Spleen (tissue), 11 donors: ENCODE results near the gene SCAMP4. TPM values are rescaled to one million over a fixed set of nuclear protein-coding genes. Genes with fewer than 3 reads are reported as not detected.
A peak's percentile ranks its signal among the peaks of the same experiment; 100 is the strongest.

Source experiments
- DNase-seq: peaks from one replicate; pipeline ENCODE4 v3.0.0-alpha.2; 2020
- H3K27ac ChIP-seq, 8 donors: fragments of 200-600 bp; sonication (generic) in 7 of 8; 1 replicate in 4 of 8; 2 replicates in 4 of 8; pipeline versions ENCODE4 v1.5.0 to v1.8.0; 2016 to 2021; ENCODE audit warnings: inconsistent platforms in 4 of 8, mild to moderate bottlenecking in 4 of 8, moderate library complexity in 1 of 8
- H3K27me3 ChIP-seq, 7 donors: fragments of 200-600 bp; sonication (generic) in 6 of 7; replicated peaks in 1 of 7; 1 replicate in 4 of 7; 2 replicates in 3 of 7; pipeline versions ENCODE4 v1.5.0 to v1.8.0; 2016 to 2021; ENCODE audit warnings: inconsistent platforms in 3 of 7, mild to moderate bottlenecking in 1 of 7
- H3K36me3 ChIP-seq, 6 donors: fragments of 200-600 bp; sonication (generic) in 5 of 6; 1 replicate in 4 of 6; 2 replicates in 2 of 6; pipeline versions ENCODE4 v1.5.0 to v1.8.0; 2016 to 2021; ENCODE audit warnings: inconsistent platforms in 2 of 6
- H3K4me1 ChIP-seq, 6 donors: fragments of 200-600 bp; sonication (generic) in 5 of 6; 1 replicate in 3 of 6; 2 replicates in 3 of 6; pipeline versions ENCODE4 v1.5.0 to v1.8.0; 2016 to 2021; ENCODE audit warnings: inconsistent platforms in 3 of 6
- H3K4me3 ChIP-seq, 8 donors: fragments of 200-600 bp; sonication (generic) in 7 of 8; 1 replicate in 4 of 8; 2 replicates in 4 of 8; pipeline versions ENCODE4 v1.5.0 to v1.8.0; 2016 to 2021; ENCODE audit warnings: inconsistent platforms in 4 of 8, mild to moderate bottlenecking in 4 of 8, moderate library complexity in 2 of 8
- H3K9me3 ChIP-seq, 8 donors: fragments of 200-600 bp; sonication (generic) in 7 of 8; 1 replicate in 4 of 8; 2 replicates in 4 of 8; pipeline versions ENCODE4 v1.5.0 to v1.8.0; 2016 to 2021; ENCODE audit warnings: inconsistent platforms in 4 of 8
- POLR2A ChIP-seq, 3 donors: fragments of 450-650 bp; IDR thresholded peaks; one replicate each; pipeline ENCODE4 v1.5.1; 2017; ENCODE audit warnings: antibody characterized with exemption in 3 of 3, mild to moderate bottlenecking in 1 of 3
- POLR2AphosphoS5 ChIP-seq, 3 donors: sonication (generic); formaldehyde crosslinking; IDR thresholded peaks; one replicate each; pipeline ENCODE4 v1.5.1; 2017; ENCODE audit warnings: antibody characterized with exemption in 3 of 3
- WGBS, 5 donors: extraction: QIAGEN DNeasy Blood & Tissue Kit in 3 of 5; methylation state at CpG; one replicate each; pipeline versions ENCODE4 v1.1.5 to v1.1.7; 2013 to 2018; 5-methylcytosine and 5-hydroxymethylcytosine counted together
- intact Hi-C: fragments of 100-400 bp; cut with DNase I; formaldehyde crosslinking; loops from one replicate; pipeline ENCODE4 v1.15.0; 2023; ENCODE audit warnings: low total_unique reads
- polyA plus RNA-seq, 3 donors: library from polyadenylated mRNA; stranded (reverse); fragments of 200-250 nt; gene quantifications; one replicate each; pipeline ENCODE4 v1.2.1, GENCODE V29; 2013
- total RNA-seq, 7 donors: library from RNA; depleted of rRNA in 3 of 7; stranded (reverse); fragments of >200 nt in 3 of 7; fragmentation: NEBNext Ultra II Directional in 4 of 7; extraction: Animal tissue kit (Norgen Biotek cat#: 25700) in 4 of 7; gene quantifications; one replicate each; pipeline versions ENCODE4 v1.1.0 to v1.2.1, GENCODE V29; 2016 to 2021
- TF ChIP-seq, protein P1 (sequence below), 11 experiments: fragments of 200-600 bp in 7 of 11; fragments of 450-650 bp in 4 of 11; sonication (generic) in 4 of 11; IDR thresholded peaks in 8 of 11; conservative IDR thresholded peaks in 3 of 11; 1 replicate in 7 of 11; 2 replicates in 4 of 11; pipeline versions ENCODE4 v1.4.0 to v1.8.0; 2016 to 2021; ENCODE audit warnings: antibody characterized with exemption in 11 of 11, inconsistent platforms in 4 of 11, mild to moderate bottlenecking in 1 of 11
- donor health status: healthy with polysubstance abuse.
- donor health status: DM: no; HTN: no; CAD: no; lungs with moderate emphysema.
- donor health status: DM: no; HTN: no; CAD: no.
- donor health status: Bipolar disorder and iron deficiency.
- donor health status: healthy.
- donor health status: DM: no; HTN: no; CAD: no.
- donor health status: DM: yes; HTN: yes; CAD: no.

The SCAMP4 gene
- total and polyA plus RNA-seq, 10 donors = 13.0 to 92.2 (median 51.8) TPM

GRCh38 chr19:1921326-1921725 is 16.1 kb downstream of the SCAMP4 start:
- Histone ChIP-seq H3K27ac (no peak overlapping the region), H3K9me3 (no peaks in the 10 kb centered on the region), H3K4me1 (peaks cover 0 to 36% (median 5%) of the 10 kb centered on the region in 6 donors), H3K36me3 (peaks cover 0 to 98% (median 63%) of the 10 kb centered on the region in 6 donors), H3K4me3 (no peak overlapping the region), H3K27me3 (no peaks in the 10 kb centered on the region)
- WGBS, 5 donors = 89 to 91% (median 91%) methylated on average over 11 to 19 of the region's 19 CpGs
- TF ChIP-seq POLR2AphosphoS5 (IDR thresholded peaks at IDR 0.05) (peak in 1 of 3 donors; percentile 2), POLR2A (IDR thresholded peaks at IDR 0.05) (no peak)
- DNase-seq = no peak
- intact Hi-C loops = no loop called here

GRCh38 chr19:1921825-1922224 is 16.6 kb downstream of the SCAMP4 start:
- Histone ChIP-seq H3K9me3 (no peaks in the 10 kb centered on the region), H3K27ac (peak overlapping the region in 2 of 8 donors; percentile 11 to 16), H3K4me1 (peaks cover 0 to 32% (median 5%) of the 10 kb centered on the region in 6 donors), H3K4me3 (no peak overlapping the region), H3K36me3 (peaks cover 0 to 93% (median 63%) of the 10 kb centered on the region in 6 donors), H3K27me3 (no peaks in the 10 kb centered on the region)
- TF ChIP-seq POLR2AphosphoS5 (IDR thresholded peaks at IDR 0.05) = peak in 1 of 3 donors; percentile 36
- TF ChIP-seq, protein P1, sequence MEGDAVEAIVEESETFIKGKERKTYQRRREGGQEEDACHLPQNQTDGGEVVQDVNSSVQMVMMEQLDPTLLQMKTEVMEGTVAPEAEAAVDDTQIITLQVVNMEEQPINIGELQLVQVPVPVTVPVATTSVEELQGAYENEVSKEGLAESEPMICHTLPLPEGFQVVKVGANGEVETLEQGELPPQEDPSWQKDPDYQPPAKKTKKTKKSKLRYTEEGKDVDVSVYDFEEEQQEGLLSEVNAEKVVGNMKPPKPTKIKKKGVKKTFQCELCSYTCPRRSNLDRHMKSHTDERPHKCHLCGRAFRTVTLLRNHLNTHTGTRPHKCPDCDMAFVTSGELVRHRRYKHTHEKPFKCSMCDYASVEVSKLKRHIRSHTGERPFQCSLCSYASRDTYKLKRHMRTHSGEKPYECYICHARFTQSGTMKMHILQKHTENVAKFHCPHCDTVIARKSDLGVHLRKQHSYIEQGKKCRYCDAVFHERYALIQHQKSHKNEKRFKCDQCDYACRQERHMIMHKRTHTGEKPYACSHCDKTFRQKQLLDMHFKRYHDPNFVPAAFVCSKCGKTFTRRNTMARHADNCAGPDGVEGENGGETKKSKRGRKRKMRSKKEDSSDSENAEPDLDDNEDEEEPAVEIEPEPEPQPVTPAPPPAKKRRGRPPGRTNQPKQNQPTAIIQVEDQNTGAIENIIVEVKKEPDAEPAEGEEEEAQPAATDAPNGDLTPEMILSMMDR (IDR thresholded peaks at IDR 0.05 in 8 of 11, conservative IDR thresholded peaks at IDR 0.05 in 3 of 11) = no peak
- TF ChIP-seq POLR2A (IDR thresholded peaks at IDR 0.05) = no peak
- no peak for DNase-seq
- WGBS, 5 donors = 80 to 90% (median 86%) methylated on average over 15 of the region's 15 CpGs
- intact Hi-C loops = no loop called here

DNA sequence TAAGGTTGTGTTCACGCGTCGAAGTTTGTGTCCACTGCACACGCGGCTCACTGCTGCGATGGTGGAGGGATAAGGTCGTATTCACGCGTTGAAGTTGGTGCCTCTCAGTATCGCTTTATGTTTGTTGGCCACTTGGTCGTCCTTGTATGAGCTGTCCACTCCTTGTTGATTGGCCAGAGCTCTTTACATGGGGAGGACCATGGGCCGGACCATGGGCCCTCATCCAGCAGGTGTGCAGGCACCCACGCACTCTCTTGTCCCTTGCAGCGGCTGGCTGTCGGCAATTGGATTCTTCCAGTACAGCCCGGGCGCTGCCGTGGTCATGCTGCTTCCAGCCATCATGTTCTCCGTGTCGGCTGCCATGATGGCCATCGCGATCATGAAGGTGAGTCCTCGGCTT is 17.6 kb downstream of the SCAMP4 start:
- TF ChIP-seq, protein P1 (IDR thresholded peaks at IDR 0.05 in 8 of 11, conservative IDR thresholded peaks at IDR 0.05 in 3 of 11) = no peak
- TF ChIP-seq POLR2AphosphoS5 (IDR thresholded peaks at IDR 0.05) = no peak
- no peak for TF ChIP-seq POLR2A (IDR thresholded peaks at IDR 0.05)
- H3K36me3 ChIP-seq = peaks cover 0 to 83% (median 59%) of the 10 kb centered on the region in 6 donors
- intact Hi-C loops = no loop called here
- no peaks in the 10 kb centered on the region for H3K9me3 ChIP-seq
- peaks cover 0 to 30% (median 5%) of the 10 kb centered on the region in 6 donors for H3K4me1 ChIP-seq
- 93 to 98% (median 94%) methylated on average over 19 to 23 of the region's 23 CpGs for WGBS, 5 donors
- no peaks in the 10 kb centered on the region for H3K27me3 ChIP-seq
- DNase-seq = no peak
- H3K4me3 ChIP-seq = no peak overlapping the region
- peak overlapping the region in 4 of 8 donors; percentile 58 to 77 (median 66) for H3K27ac ChIP-seq

DNA sequence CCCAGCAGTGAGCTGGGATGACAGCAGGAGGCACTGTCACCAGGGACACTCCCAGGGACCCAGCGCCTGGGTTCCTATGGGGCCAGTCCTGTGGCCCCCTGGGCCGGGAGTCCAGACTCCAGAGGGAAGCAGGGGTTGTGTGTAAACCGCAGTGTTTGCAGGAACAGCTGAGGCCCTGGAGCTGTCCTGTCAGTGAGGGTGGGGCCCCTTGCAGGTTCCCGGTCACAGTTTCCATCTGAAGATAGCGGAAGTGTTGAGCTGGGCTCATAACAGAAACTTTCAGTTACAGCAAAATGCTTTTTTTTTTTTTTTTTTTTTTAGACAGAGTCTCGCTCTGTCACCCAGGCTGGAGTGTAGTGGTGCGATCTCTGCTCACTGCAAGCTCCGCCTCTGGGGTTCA is 18.1 kb downstream of the SCAMP4 start:
- H3K4me1 ChIP-seq = peaks cover 0 to 32% (median 5%) of the 10 kb centered on the region in 6 donors
- H3K36me3 ChIP-seq = peaks cover 0 to 78% (median 54%) of the 10 kb centered on the region in 6 donors
- no peak for DNase-seq
- WGBS, 5 donors = 72 to 87% (median 74%) methylated on average over 5 to 8 of the region's 8 CpGs
- intact Hi-C loops = no loop called here
- peak overlapping the region in 4 of 8 donors; percentile 58 to 77 (median 66) for H3K27ac ChIP-seq
- H3K9me3 ChIP-seq = no peaks in the 10 kb centered on the region
- H3K27me3 ChIP-seq = no peaks in the 10 kb centered on the region
- no peak for TF ChIP-seq POLR2A (IDR thresholded peaks at IDR 0.05)
- TF ChIP-seq, protein P1 (IDR thresholded peaks at IDR 0.05 in 8 of 11, conservative IDR thresholded peaks at IDR 0.05 in 3 of 11) = no peak
- no peak for TF ChIP-seq POLR2AphosphoS5 (IDR thresholded peaks at IDR 0.05)
- H3K4me3 ChIP-seq = no peak overlapping the region
